ENCODE measurements around the gene PTPN1.

PTPN1 gene

GRCh38 chr20:50572938-50573777, 63.0 kb downstream of the PTPN1 start:
- in situ Hi-C loops (cut with MboI; ENCODE audit: low sequenced_read_pairs), result loop anchor here (10.0 kb wide), 1 partner anchor 108 kb away; no protein-coding TSS in a partner anchor

- in situ Hi-C loops (cut with MboI; ENCODE audit: low sequenced_read_pairs), result loop anchor here (10.0 kb wide), 1 partner anchor 109 kb away; no protein-coding TSS in a partner anchor
Observed at GRCh38 chr20:50574108-50574507, 63.9 kb downstream of the PTPN1 start.

GRCh38 chr20:50574586-50574985, 64.4 kb downstream of the PTPN1 start:
- in situ Hi-C loops (cut with MboI; ENCODE audit: low sequenced_read_pairs), result loop anchor here (10.0 kb wide), 1 partner anchor 110 kb away; no protein-coding TSS in a partner anchor

GRCh38 chr20:50575865-50576720, 65.9 kb downstream of the PTPN1 start:
- in situ Hi-C loops (cut with MboI; ENCODE audit: low sequenced_read_pairs), result loop anchor here (5.0 to 25.0 kb wide), 3 partner anchors 111 to 614 kb away; no protein-coding TSS in a partner anchor

- in situ Hi-C loops (cut with MboI; ENCODE audit: low sequenced_read_pairs), result loop anchor here (5.0 to 25.0 kb wide), 3 partner anchors 113 to 615 kb away; no protein-coding TSS in a partner anchor
Observed at GRCh38 chr20:50577175-50578018, 67.2 kb downstream of the PTPN1 start.

GRCh38 chr20:50578061-50578777, 68.0 kb downstream of the PTPN1 start:
- in situ Hi-C loops (cut with MboI; ENCODE audit: low sequenced_read_pairs), result loop anchor here (5.0 to 25.0 kb wide), 3 partner anchors 113 to 616 kb away; no protein-coding TSS in a partner anchor

- in situ Hi-C loops (cut with MboI; ENCODE audit: low sequenced_read_pairs), result loop anchor here (5.0 to 25.0 kb wide), 3 partner anchors 114 to 616 kb away; no protein-coding TSS in a partner anchor
Observed at GRCh38 chr20:50578778-50579165, 68.6 kb downstream of the PTPN1 start.

GRCh38 chr20:50579511-50579910, 69.3 kb downstream of the PTPN1 start:
- in situ Hi-C loops (cut with MboI; ENCODE audit: low sequenced_read_pairs), result loop anchor here (5.0 to 25.0 kb wide), 3 partner anchors 115 to 617 kb away; no protein-coding TSS in a partner anchor

- in situ Hi-C loops (cut with MboI; ENCODE audit: low sequenced_read_pairs), result loop anchor here (10.0 to 25.0 kb wide), 2 partner anchors 305 to 618 kb away; no protein-coding TSS in a partner anchor
Observed at GRCh38 chr20:50580016-50580747, 70.0 kb downstream of the PTPN1 start.

- in situ Hi-C loops (cut with MboI; ENCODE audit: low sequenced_read_pairs), result loop anchor here (10.0 to 25.0 kb wide), 2 partner anchors 306 to 619 kb away; no protein-coding TSS in a partner anchor
Observed at GRCh38 chr20:50580842-50581544, 70.8 kb downstream of the PTPN1 start.

- in situ Hi-C loops (cut with MboI; ENCODE audit: low sequenced_read_pairs), result loop anchor here (10.0 to 25.0 kb wide), 2 partner anchors 307 to 620 kb away; no protein-coding TSS in a partner anchor
Observed at GRCh38 chr20:50582092-50582491, 71.9 kb downstream of the PTPN1 start.

- in situ Hi-C loops (cut with MboI; ENCODE audit: low sequenced_read_pairs), result loop anchor here (10.0 to 25.0 kb wide), 2 partner anchors 308 to 620 kb away; no protein-coding TSS in a partner anchor
Observed at GRCh38 chr20:50582591-50583234, 72.5 kb downstream of the PTPN1 start.

GRCh38 chr20:50583442-50584150, 73.4 kb downstream of the PTPN1 start:
- in situ Hi-C loops (cut with MboI; ENCODE audit: low sequenced_read_pairs), result loop anchor here (10.0 to 25.0 kb wide), 2 partner anchors 309 to 621 kb away; no protein-coding TSS in a partner anchor

- in situ Hi-C loops (cut with MboI; ENCODE audit: low sequenced_read_pairs), result loop anchor here (10.0 to 25.0 kb wide), 2 partner anchors 310 to 622 kb away; no protein-coding TSS in a partner anchor
Observed at GRCh38 chr20:50584687-50585086, 74.5 kb downstream of the PTPN1 start.

- in situ Hi-C loops (cut with MboI; ENCODE audit: low sequenced_read_pairs), result loop anchor here (10.0 to 25.0 kb wide), 2 partner anchors 310 to 623 kb away; no protein-coding TSS in a partner anchor
Observed at GRCh38 chr20:50585214-50585613, 75.0 kb downstream of the PTPN1 start.

- in situ Hi-C loops (cut with MboI; ENCODE audit: low sequenced_read_pairs), result loop anchor here (10.0 to 25.0 kb wide), 2 partner anchors 311 to 623 kb away; no protein-coding TSS in a partner anchor
Observed at GRCh38 chr20:50585678-50586077, 75.5 kb downstream of the PTPN1 start.

Measured in HL-60/S4 (cell line).